RWPE2 (cell line): ENCODE measurements around the gene CMTR2.
"Not testable (repeated sequence)": the region's sequence is repeated elsewhere in the genome, so short reads cannot be mapped to it uniquely, and the experiment has no call there.

Experiments
- ATAC-seq: fragments of 200-7000 bp; cut with Tn5 transposase; 3 replicates; pipeline ENCODE4 v1.9.1; 2021; ENCODE audit warnings: low read depth
- DNase-seq: peaks from one replicate; pipeline ENCODE4 v3.0.0-alpha.2; 2020; ENCODE audit warnings: low spot score
- H3K27ac ChIP-seq: fragments of 450-650 bp; 2 replicates; pipeline ENCODE4 v1.5.1; 2017; ENCODE audit warnings: mild to moderate bottlenecking; ENCODE audit not compliant: poor library complexity, severe bottlenecking
- H3K27me3 ChIP-seq: fragments of 250-450 bp; sonication (Bioruptor Pico); 2 replicates; pipeline ENCODE4 v1.5.1; 2021; ENCODE audit warnings: mild to moderate bottlenecking, moderate library complexity; ENCODE audit not compliant: insufficient read depth, poor library complexity, severe bottlenecking
- H3K36me3 ChIP-seq: fragments of 250-450 bp; sonication (Bioruptor Pico); 2 replicates; pipeline ENCODE4 v1.5.1; 2020; ENCODE audit warnings: low read depth, mild to moderate bottlenecking, moderate library complexity
- H3K4me1 ChIP-seq: fragments of 250-450 bp; sonication (Bioruptor Pico); 2 replicates; pipeline ENCODE4 v1.5.1; 2021; ENCODE audit warnings: mild to moderate bottlenecking, moderate library complexity; ENCODE audit not compliant: insufficient read depth, poor library complexity, severe bottlenecking
- H3K4me3 ChIP-seq: fragments of 250-450 bp; sonication (Bioruptor Pico); 2 replicates; pipeline ENCODE4 v1.5.1; 2021; ENCODE audit warnings: mild to moderate bottlenecking, moderate library complexity; ENCODE audit not compliant: severe bottlenecking
- H3K9me3 ChIP-seq: fragments of 250-450 bp; sonication (Bioruptor Pico); 2 replicates; pipeline ENCODE4 v1.5.1; 2021; ENCODE audit warnings: mild to moderate bottlenecking, moderate library complexity; ENCODE audit not compliant: severe bottlenecking
- TF ChIP-seq, protein P1 (sequence below): fragments of 450-650 bp; IDR thresholded peaks from one replicate; pipeline ENCODE4 v1.5.1; 2017; ENCODE audit warnings: mild to moderate bottlenecking, moderate library complexity; ENCODE audit not compliant: poor library complexity, severe bottlenecking

CMTR2 gene

DNA sequence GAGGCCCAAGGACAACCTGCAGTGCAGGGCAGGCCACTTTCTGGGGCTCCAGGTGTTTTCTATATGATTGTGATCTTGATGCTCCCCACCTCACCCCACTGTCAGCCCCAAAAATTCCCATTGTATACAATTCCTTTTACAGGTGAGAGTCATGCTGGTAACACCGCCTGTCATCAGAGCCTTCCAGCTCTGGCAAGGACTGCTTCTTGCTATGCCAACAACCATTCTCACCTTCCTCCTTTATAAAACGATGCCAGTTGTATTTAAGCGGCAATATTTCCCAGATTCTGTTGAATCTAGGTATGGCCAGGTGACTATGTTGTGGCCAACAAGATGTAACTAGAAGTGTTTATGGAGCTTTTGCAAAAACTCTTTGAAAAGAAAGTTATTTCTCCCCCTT lies 38.9 kb upstream of the CMTR2 start:
- Histone ChIP-seq H3K36me3 (no peaks in the 10 kb centered on the region), H3K4me1 (no peaks in the 10 kb centered on the region), H3K27ac (no peak overlapping the region), H3K4me3 (no peak overlapping the region), H3K27me3 (no peaks in the 10 kb centered on the region), H3K9me3 (peaks cover 2% of the 10 kb centered on the region)
- DNase-seq (no peak), ATAC-seq (no peak)
- TF ChIP-seq, protein P1, sequence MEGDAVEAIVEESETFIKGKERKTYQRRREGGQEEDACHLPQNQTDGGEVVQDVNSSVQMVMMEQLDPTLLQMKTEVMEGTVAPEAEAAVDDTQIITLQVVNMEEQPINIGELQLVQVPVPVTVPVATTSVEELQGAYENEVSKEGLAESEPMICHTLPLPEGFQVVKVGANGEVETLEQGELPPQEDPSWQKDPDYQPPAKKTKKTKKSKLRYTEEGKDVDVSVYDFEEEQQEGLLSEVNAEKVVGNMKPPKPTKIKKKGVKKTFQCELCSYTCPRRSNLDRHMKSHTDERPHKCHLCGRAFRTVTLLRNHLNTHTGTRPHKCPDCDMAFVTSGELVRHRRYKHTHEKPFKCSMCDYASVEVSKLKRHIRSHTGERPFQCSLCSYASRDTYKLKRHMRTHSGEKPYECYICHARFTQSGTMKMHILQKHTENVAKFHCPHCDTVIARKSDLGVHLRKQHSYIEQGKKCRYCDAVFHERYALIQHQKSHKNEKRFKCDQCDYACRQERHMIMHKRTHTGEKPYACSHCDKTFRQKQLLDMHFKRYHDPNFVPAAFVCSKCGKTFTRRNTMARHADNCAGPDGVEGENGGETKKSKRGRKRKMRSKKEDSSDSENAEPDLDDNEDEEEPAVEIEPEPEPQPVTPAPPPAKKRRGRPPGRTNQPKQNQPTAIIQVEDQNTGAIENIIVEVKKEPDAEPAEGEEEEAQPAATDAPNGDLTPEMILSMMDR: no peak

DNA sequence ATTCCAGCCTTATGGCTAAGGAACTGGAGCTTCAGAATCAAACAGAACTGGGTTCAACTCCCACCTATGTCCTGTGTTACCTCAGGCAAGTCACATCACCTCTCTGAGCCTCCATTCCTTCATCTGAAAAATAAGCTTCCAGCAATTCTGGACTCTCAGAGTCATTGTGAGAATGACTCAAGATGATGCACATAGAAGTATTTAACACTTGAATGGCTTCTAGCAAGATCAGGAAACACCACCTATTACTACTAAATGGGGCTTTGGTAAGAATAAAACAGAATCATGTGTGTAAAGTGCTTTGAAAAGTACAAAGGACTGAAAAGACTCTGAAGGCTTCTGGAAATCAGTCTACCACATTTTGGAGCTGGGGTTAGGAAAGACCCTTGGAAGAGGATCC lies 38.5 kb upstream of the CMTR2 start:
- Histone ChIP-seq H3K27ac (no peak overlapping the region), H3K27me3 (no peaks in the 10 kb centered on the region), H3K4me3 (no peak overlapping the region), H3K36me3 (no peaks in the 10 kb centered on the region), H3K4me1 (no peaks in the 10 kb centered on the region), H3K9me3 (peaks cover 2% of the 10 kb centered on the region)
- TF ChIP-seq, protein P1: no peak
- DNase-seq (no peak), ATAC-seq (no peak)

DNA sequence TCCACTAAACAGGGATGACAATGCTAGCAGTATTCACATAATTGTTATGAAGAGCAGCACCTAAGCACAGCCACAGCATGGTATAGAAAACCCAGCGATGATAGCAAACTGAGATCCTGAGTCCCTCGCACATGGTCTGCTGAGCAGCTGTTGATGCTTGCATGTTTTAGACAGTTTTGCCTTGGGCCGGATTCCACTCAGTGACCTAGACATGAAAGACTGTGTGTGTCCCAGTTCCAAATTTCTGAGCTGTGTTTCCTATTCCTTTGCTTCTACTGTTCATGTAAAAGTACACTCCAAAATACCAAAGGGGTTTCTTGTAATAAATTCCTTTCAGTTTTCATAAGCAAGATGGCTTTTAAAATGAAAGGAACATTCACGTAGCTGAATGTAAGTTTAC lies 30.8 kb upstream of the CMTR2 start:
- Histone ChIP-seq H3K27me3 (no peaks in the 10 kb centered on the region), H3K4me3 (no peak overlapping the region), H3K27ac (no peak overlapping the region), H3K9me3 (no peaks in the 10 kb centered on the region), H3K36me3 (no peaks in the 10 kb centered on the region), H3K4me1 (no peaks in the 10 kb centered on the region)
- TF ChIP-seq, protein P1: no peak
- DNase-seq (no peak), ATAC-seq (no peak)

DNA sequence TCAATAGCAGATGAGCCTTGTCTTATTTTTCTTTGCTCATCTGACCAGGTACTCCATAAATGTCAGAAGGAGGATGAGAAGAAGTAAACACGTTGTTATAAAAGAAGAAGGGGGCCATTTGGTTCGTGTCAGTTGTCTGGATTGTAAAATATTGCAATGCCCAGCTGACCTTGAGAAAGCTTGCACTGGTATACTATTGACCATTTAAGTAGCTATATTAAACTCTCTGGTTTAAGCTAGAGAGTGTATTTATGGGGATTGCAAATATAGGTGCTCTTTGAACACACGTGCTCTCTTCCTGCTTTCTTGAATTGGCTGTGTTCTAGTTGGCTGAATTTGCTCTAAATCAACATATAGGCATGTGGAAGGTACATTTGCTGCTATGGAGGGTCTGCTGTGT lies 26.1 kb upstream of the CMTR2 start:
- Histone ChIP-seq H3K9me3 (no peaks in the 10 kb centered on the region), H3K36me3 (no peaks in the 10 kb centered on the region), H3K27me3 (no peaks in the 10 kb centered on the region), H3K4me1 (no peaks in the 10 kb centered on the region), H3K4me3 (no peak overlapping the region), H3K27ac (no peak overlapping the region)
- DNase-seq: no peak
- TF ChIP-seq, protein P1: no peak
- no peak for ATAC-seq

DNA sequence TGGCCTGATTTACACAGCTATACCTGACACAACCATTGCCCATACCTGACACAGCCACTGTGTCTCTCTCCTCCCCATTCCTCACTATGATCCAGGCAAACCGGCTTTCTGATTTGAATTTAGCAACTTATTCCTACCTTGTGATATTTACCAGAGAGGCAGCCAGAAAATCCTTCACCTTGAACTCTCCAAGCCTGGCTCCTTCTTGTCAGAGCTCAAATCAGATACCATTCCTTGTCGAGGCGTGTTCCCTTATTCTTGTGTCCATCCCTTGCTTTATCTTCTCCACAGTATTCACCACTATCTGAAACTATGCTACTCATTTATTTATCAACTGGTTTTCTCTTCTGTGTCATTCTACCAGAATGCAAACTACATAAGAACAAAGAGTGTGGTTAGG lies 24.4 kb upstream of the CMTR2 start:
- H3K27me3 ChIP-seq, H3K4me3 ChIP-seq, H3K36me3 ChIP-seq, H3K27ac ChIP-seq, DNase-seq, H3K4me1 ChIP-seq, H3K9me3 ChIP-seq, ATAC-seq: not testable (repeated sequence)
